Transverse colon (tissue), 4 donors: ENCODE measurements around the gene CLIC5.

Experiments used
- EP300 ChIP-seq: sonication (generic); formaldehyde crosslinking; IDR thresholded peaks from one replicate; pipeline ENCODE4 v1.6.1; 2017; ENCODE audit warnings: antibody characterized with exemption, low read depth
- POLR2A ChIP-seq: fragments of 450-650 bp; IDR thresholded peaks from one replicate; pipeline ENCODE4 v1.6.1; 2016; ENCODE audit warnings: antibody characterized with exemption, mild to moderate bottlenecking, moderate library complexity
- POLR2AphosphoS5 ChIP-seq, 3 donors: sonication (generic); formaldehyde crosslinking; IDR thresholded peaks; one replicate each; pipeline ENCODE4 v1.6.1; 2016; ENCODE audit warnings: antibody characterized with exemption in 3 of 3
- TF ChIP-seq, protein P1 (sequence below), 5 experiments: fragments of 200-600 bp in 3 of 5; fragments of 450-650 bp in 2 of 5; sonication (generic) in 3 of 5; IDR thresholded peaks; 1 replicate in 2 of 5; 2 replicates in 3 of 5; pipeline ENCODE4 v1.5.1; 2016 to 2017; ENCODE audit warnings: antibody characterized with exemption in 5 of 5, inconsistent platforms in 3 of 5, mild to moderate bottlenecking in 2 of 5, moderate library complexity in 1 of 5

DNA sequence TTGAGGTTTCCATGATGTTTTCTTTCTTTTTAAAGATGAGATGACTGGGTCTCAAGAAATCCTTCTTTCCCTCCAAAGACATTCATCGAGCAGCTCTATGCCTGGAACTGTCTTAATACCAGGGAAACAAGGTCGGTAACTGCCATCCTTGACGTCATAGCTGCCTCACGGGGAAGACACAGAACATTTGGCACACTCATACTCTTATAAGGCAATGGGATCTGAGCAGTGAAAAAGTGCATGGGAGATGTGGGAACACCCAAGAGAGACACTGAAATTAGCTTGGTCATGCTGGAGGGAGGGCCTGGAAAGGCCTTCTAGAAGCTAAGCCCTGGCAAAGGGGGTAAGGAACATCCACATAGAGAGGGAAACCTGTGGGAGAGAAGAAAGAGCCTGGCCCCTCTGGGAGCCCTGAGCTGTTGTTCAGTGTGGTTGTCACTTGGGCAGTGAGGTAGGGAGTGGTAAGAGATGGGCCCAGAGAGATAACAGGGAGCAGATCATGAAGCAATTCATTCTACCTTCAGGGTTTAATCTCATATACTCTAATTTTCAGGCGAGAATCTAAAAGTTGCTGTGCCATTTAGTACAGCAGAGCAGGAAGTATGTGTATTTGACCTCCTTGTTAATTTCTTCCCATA is 30.8 kb downstream of the CLIC5 start:
- TF ChIP-seq, protein P1, sequence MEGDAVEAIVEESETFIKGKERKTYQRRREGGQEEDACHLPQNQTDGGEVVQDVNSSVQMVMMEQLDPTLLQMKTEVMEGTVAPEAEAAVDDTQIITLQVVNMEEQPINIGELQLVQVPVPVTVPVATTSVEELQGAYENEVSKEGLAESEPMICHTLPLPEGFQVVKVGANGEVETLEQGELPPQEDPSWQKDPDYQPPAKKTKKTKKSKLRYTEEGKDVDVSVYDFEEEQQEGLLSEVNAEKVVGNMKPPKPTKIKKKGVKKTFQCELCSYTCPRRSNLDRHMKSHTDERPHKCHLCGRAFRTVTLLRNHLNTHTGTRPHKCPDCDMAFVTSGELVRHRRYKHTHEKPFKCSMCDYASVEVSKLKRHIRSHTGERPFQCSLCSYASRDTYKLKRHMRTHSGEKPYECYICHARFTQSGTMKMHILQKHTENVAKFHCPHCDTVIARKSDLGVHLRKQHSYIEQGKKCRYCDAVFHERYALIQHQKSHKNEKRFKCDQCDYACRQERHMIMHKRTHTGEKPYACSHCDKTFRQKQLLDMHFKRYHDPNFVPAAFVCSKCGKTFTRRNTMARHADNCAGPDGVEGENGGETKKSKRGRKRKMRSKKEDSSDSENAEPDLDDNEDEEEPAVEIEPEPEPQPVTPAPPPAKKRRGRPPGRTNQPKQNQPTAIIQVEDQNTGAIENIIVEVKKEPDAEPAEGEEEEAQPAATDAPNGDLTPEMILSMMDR (IDR thresholded peaks at IDR 0.05), result no peak
- TF ChIP-seq EP300 (no peak), POLR2A (no peak), POLR2AphosphoS5 (IDR thresholded peaks at IDR 0.05) (no peak)
